Retina (tissue), 1 donor: ENCODE measurements around the gene KATNBL1.
A peak's percentile ranks its signal among the peaks of the same experiment; 100 is the strongest.
"Not testable (repeated sequence)": the region's sequence is repeated elsewhere in the genome, so short reads cannot be mapped to it uniquely, and the experiment has no call there.

Experiments
- DNase-seq: peaks from one replicate; pipeline ENCODE4 v3.0.0-alpha.2; 2016

KATNBL1 gene

GRCh38 chr15:34209421-34210282, at the start of gene KATNBL1:
KATNBL1 (minus strand) TSS chr15:34210096; CDS start chr15:34163676, 46,420 bp downstream.
- peak; percentile 98 for DNase-seq

GRCh38 chr15:34259566-34259965, 49.7 kb upstream of the KATNBL1 start:
- no peak for DNase-seq

GRCh38 chr15:34258151-34258550, 48.3 kb upstream of the KATNBL1 start:
- DNase-seq = no peak

GRCh38 chr15:34252545-34252944, 42.6 kb upstream of the KATNBL1 start:
- no peak for DNase-seq

GRCh38 chr15:34248190-34248589, 38.3 kb upstream of the KATNBL1 start:
- no peak for DNase-seq

GRCh38 chr15:34246276-34246976, 36.5 kb upstream of the KATNBL1 start:
- DNase-seq = no peak

- no peak for DNase-seq
Measured at GRCh38 chr15:34243226-34243625, 33.3 kb upstream of the KATNBL1 start.

- DNase-seq = no peak
Measured at GRCh38 chr15:34242331-34242710, 32.4 kb upstream of the KATNBL1 start.

- no peak for DNase-seq
Measured at GRCh38 chr15:34241376-34242330, 31.8 kb upstream of the KATNBL1 start.

- DNase-seq = no peak
Measured at GRCh38 chr15:34240537-34240936, 30.6 kb upstream of the KATNBL1 start.

- no peak for DNase-seq
Measured at GRCh38 chr15:34239151-34239808, 29.4 kb upstream of the KATNBL1 start.

- DNase-seq = no peak
Measured at GRCh38 chr15:34233614-34234013, 23.7 kb upstream of the KATNBL1 start.

- DNase-seq = peak; percentile 4
Measured at GRCh38 chr15:34223904-34224596, 14.2 kb upstream of the KATNBL1 start.

- no peak for DNase-seq
Measured at GRCh38 chr15:34217587-34218225, 7.8 kb upstream of the KATNBL1 start.

- DNase-seq = no peak
Measured at GRCh38 chr15:34216527-34217270, 6.8 kb upstream of the KATNBL1 start.

- DNase-seq = no peak
Measured at GRCh38 chr15:34214135-34214534, 4.2 kb upstream of the KATNBL1 start.

- DNase-seq = no peak
Measured at GRCh38 chr15:34213690-34214089, 3.8 kb upstream of the KATNBL1 start.

- no peak for DNase-seq
Measured at GRCh38 chr15:34206011-34206410, 3.9 kb downstream of the KATNBL1 start.

GRCh38 chr15:34203936-34204335, 6.0 kb downstream of the KATNBL1 start:
- DNase-seq = no peak

GRCh38 chr15:34203305-34203704, 6.6 kb downstream of the KATNBL1 start:
- no peak for DNase-seq

- DNase-seq = not testable (repeated sequence)
Measured at GRCh38 chr15:34193272-34193671, 16.6 kb downstream of the KATNBL1 start.
